PC-3 (cell line): ENCODE results near the gene ST6GALNAC3. TPM values are rescaled to one million over a fixed set of nuclear protein-coding genes. Genes with fewer than 3 reads are reported as not detected.

Experiments used
- ATAC-seq: fragments of 200-7000 bp; cut with Tn5 transposase; 2 replicates; pipeline ENCODE4 v1.9.1; 2020; ENCODE audit warnings: mild to moderate bottlenecking, moderate library complexity
- BruUV-seq: library from RNA; stranded (reverse); fragments of 400-500 nt; replicated peaks from 2 replicates; lab custom pipeline; 2021; lab: Mats Ljungman, UMichigan
- CTCF ChIA-PET: fragments of 300-600 bp; sonication (Branson Sonifier 250); formaldehyde crosslinking; loops from one replicate; lab custom pipeline; 2022; ENCODE audit warnings: antibody characterized with exemption; lab: Charles Lee
- POLR2A ChIA-PET: fragments of 300-600 bp; sonication (Branson Sonifier 250); formaldehyde crosslinking; loops from one replicate; lab custom pipeline; 2022; ENCODE audit warnings: antibody characterized with exemption; ENCODE audit not compliant: unreplicated experiment; lab: Charles Lee
- DNase-seq: peaks from one replicate; pipeline ENCODE4 v3.0.0-alpha.2; 2015
- H2AFZ ChIP-seq: fragments of 300-600 bp; sonication (generic); 2 replicates; pipeline ENCODE4 v1.6.0; 2016; ENCODE audit warnings: antibody characterized with exemption, low read length
- H3F3A ChIP-seq: fragments of 300-600 bp; sonication (generic); one replicate; pipeline ENCODE4 v1.6.0; 2017; ENCODE audit warnings: antibody characterized with exemption, low read length, control low read depth, mild to moderate bottlenecking; ENCODE audit not compliant: unreplicated experiment
- H3K27ac ChIP-seq: fragments of 300-600 bp; sonication (generic); 2 replicates; pipeline ENCODE4 v1.5.1; 2016; ENCODE audit warnings: mild to moderate bottlenecking, low read length
- H3K27me3 ChIP-seq: fragments of 300-600 bp; sonication (generic); 2 replicates; pipeline ENCODE4 v1.6.1; 2016; ENCODE audit warnings: low read length, mixed read lengths
- H3K36me3 ChIP-seq: fragments of 300-600 bp; sonication (generic); 2 replicates; pipeline ENCODE4 v1.6.1; 2016; ENCODE audit warnings: low read depth, mixed run types, low read length, mixed read lengths
- H3K4me1 ChIP-seq: fragments of 300-600 bp; sonication (generic); 2 replicates; pipeline ENCODE4 v1.5.1; 2016; ENCODE audit warnings: low read length; ENCODE audit not compliant: insufficient read depth
- H3K4me2 ChIP-seq: fragments of 300-600 bp; sonication (generic); 2 replicates; pipeline ENCODE4 v1.6.0; 2016; ENCODE audit warnings: low read length
- H3K4me3 ChIP-seq: fragments of 300-600 bp; sonication (generic); 2 replicates; pipeline ENCODE4 v1.5.1; 2016; ENCODE audit warnings: mild to moderate bottlenecking, low read length, mixed read lengths
- H3K79me2 ChIP-seq: fragments of 300-600 bp; sonication (generic); 2 replicates; pipeline ENCODE4 v1.6.1; 2017; ENCODE audit warnings: low read length, mixed read lengths
- H3K9ac ChIP-seq: fragments of 300-600 bp; sonication (generic); 2 replicates; pipeline ENCODE4 v1.6.0; 2016; ENCODE audit warnings: mild to moderate bottlenecking, low read length
- H3K9me2 ChIP-seq: fragments of 300-600 bp; sonication (generic); replicated peaks from 2 replicates; pipeline ENCODE4 v1.6.1; 2016; ENCODE audit warnings: mixed run types, low read length, mixed read lengths
- H3K9me3 ChIP-seq: fragments of 300-600 bp; sonication (generic); 2 replicates; pipeline ENCODE4 v1.6.1; 2016; ENCODE audit warnings: low read length, mixed read lengths
- H4K20me1 ChIP-seq: fragments of 300-600 bp; sonication (generic); 2 replicates; pipeline ENCODE4 v1.6.1; 2016; ENCODE audit warnings: low read length, mixed read lengths
- CTCF ChIP-seq: fragments of 300-600 bp; sonication (generic); conservative IDR thresholded peaks from 2 replicates; pipeline ENCODE4 v1.5.1; 2017; ENCODE audit warnings: antibody characterized with exemption, low read depth, mild to moderate bottlenecking, low read length
- EZH2 ChIP-seq: fragments of 300-600 bp; sonication (generic); IDR thresholded peaks from one replicate; pipeline ENCODE4 v1.6.1; 2017; ENCODE audit warnings: antibody characterized with exemption, mild to moderate bottlenecking, low read length; ENCODE audit not compliant: unreplicated experiment
- EZH2phosphoT487 ChIP-seq: fragments of 300-600 bp; sonication (generic); IDR thresholded peaks from 2 replicates; pipeline ENCODE4 v1.6.1; 2018; ENCODE audit warnings: mild to moderate bottlenecking, antibody characterized with exemption, low read length, borderline replicate concordance
- intact Hi-C: fragments of 100-400 bp; cut with micrococcal nuclease; formaldehyde crosslinking; loops from 2 replicates; pipeline ENCODE4 v1.9.0; 2023
- total RNA-seq: library from RNA; depleted of rRNA; stranded (reverse); fragments of >200 nt; gene quantifications from 2 replicates; pipeline ENCODE4 v1.2.3, GENCODE V29; 2014

The ST6GALNAC3 gene
- total RNA-seq, 1 experiment from 2014 or later, result not detected

- no peaks in the 10 kb centered on the region for H3K9me2 ChIP-seq
- POLR2A ChIA-PET, result no interaction called here
- no peaks in the 10 kb centered on the region for H3K36me3 ChIP-seq
- peaks cover 4% of the 10 kb centered on the region; the same call in 1 of the 2 replicates for H3K4me1 ChIP-seq
- H2AFZ ChIP-seq, result no peak overlapping the region
- no peak overlapping the region for H3K4me2 ChIP-seq
- no peak for ATAC-seq
- DNase-seq, result no peak
- no TSS peak for BruUV-seq
- intact Hi-C loops, result no loop called here
- no peak overlapping the region for H3K27ac ChIP-seq
- TF ChIP-seq EZH2 (no peak), CTCF (no peak), EZH2phosphoT487 (no peak)
- H3K9me3 ChIP-seq, result no peaks in the 10 kb centered on the region
- 0 out of 2 replicates have a peak, but pooled peaks cover 5% of the 10 kb centered on the region for H3K27me3 ChIP-seq
- H3F3A ChIP-seq, result no peaks in the 10 kb centered on the region
- H3K9ac ChIP-seq, result no peak overlapping the region
- CTCF ChIA-PET, result no interaction called here
- H3K79me2 ChIP-seq, result no peaks in the 10 kb centered on the region
- no peaks in the 10 kb centered on the region for H4K20me1 ChIP-seq
- no peak overlapping the region for H3K4me3 ChIP-seq
These were observed 593 bp downstream of the ST6GALNAC3 start for GRCh38 chr1:76075188-76075489.

GRCh38 chr1:76075877-76076276, 1.3 kb downstream of the ST6GALNAC3 start:
- Histone ChIP-seq H3K4me3 (no peak overlapping the region), H3K79me2 (no peaks in the 10 kb centered on the region), H4K20me1 (no peaks in the 10 kb centered on the region), H3K9me2 (no peaks in the 10 kb centered on the region), H2AFZ (no peak overlapping the region), H3F3A (no peaks in the 10 kb centered on the region), H3K27me3 (peaks cover 9% of the 10 kb centered on the region; the same call in 1 of the 2 replicates), H3K9me3 (no peaks in the 10 kb centered on the region), H3K4me2 (no peak overlapping the region), H3K27ac (no peak overlapping the region), H3K36me3 (no peaks in the 10 kb centered on the region), H3K4me1 (peaks cover under 1% of the 10 kb centered on the region; the same call in 1 of the 2 replicates), H3K9ac (no peak overlapping the region)
- no peak for ATAC-seq
- no TSS peak for BruUV-seq
- TF ChIP-seq CTCF, result no peak
- TF ChIP-seq EZH2, result no peak
- no peak for TF ChIP-seq EZH2phosphoT487
- DNase-seq, result peak; percentile 22
- CTCF ChIA-PET, result no interaction called here
- intact Hi-C loops, result no loop called here
- POLR2A ChIA-PET, result no interaction called here

GRCh38 chr1:76079475-76080227, 5.1 kb downstream of the ST6GALNAC3 start:
- POLR2A ChIA-PET, result no interaction called here
- Histone ChIP-seq H3K9me2 (no peaks in the 10 kb centered on the region), H3K79me2 (no peaks in the 10 kb centered on the region), H3K27me3 (peaks cover 33% of the 10 kb centered on the region), H3K9ac (no peak overlapping the region), H3K9me3 (no peaks in the 10 kb centered on the region), H3K4me3 (no peak overlapping the region), H2AFZ (no peak overlapping the region), H4K20me1 (no peaks in the 10 kb centered on the region), H3K27ac (no peak overlapping the region), H3K4me2 (no peak overlapping the region), H3F3A (no peaks in the 10 kb centered on the region), H3K36me3 (no peaks in the 10 kb centered on the region), H3K4me1 (no peaks in the 10 kb centered on the region)
- CTCF ChIA-PET, result no interaction called here
- no TSS peak for BruUV-seq
- intact Hi-C loops, result no loop called here
- ATAC-seq, result no peak
- no peak for DNase-seq
- TF ChIP-seq EZH2, result no peak
